OCI-LY1 (cell line): ENCODE results near the gene RIPOR2.

Source experiments
- H2AFZ ChIP-seq: fragments of 200-600 bp; sonication (generic), shearing (Covaris generic); 2 replicates; pipeline ENCODE4 v1.6.0; 2014; ENCODE audit warnings: antibody characterized with exemption, mild to moderate bottlenecking, low read length
- H3F3A ChIP-seq: fragments of 200-600 bp; sonication (generic), shearing (Covaris generic); 2 replicates; pipeline ENCODE4 v1.6.0; 2014; ENCODE audit warnings: mild to moderate bottlenecking, antibody characterized with exemption, low read length, moderate library complexity; ENCODE audit not compliant: insufficient read depth
- H3K27ac ChIP-seq: fragments of 200-600 bp; sonication (generic); 2 replicates; pipeline ENCODE4 v1.5.1; 2014; ENCODE audit warnings: low read length, mixed run types, mild to moderate bottlenecking, low read depth; ENCODE audit not compliant: poor library complexity, severe bottlenecking
- H3K27me3 ChIP-seq: fragments of 200-600 bp; sonication (generic); 2 replicates; pipeline ENCODE4 v1.6.0; 2014; ENCODE audit warnings: antibody characterized with exemption, mild to moderate bottlenecking, low read length, moderate library complexity; ENCODE audit not compliant: insufficient read depth
- H3K36me3 ChIP-seq: fragments of 200-600 bp; sonication (generic); 2 replicates; pipeline ENCODE4 v1.6.1; 2014; ENCODE audit warnings: mild to moderate bottlenecking, antibody characterized with exemption, low read length, moderate library complexity, mixed read lengths; ENCODE audit not compliant: insufficient read depth
- H3K4me1 ChIP-seq: fragments of 200-600 bp; sonication (generic); 2 replicates; pipeline ENCODE4 v1.5.1; 2014; ENCODE audit warnings: mild to moderate bottlenecking, low read length, moderate library complexity; ENCODE audit not compliant: insufficient read depth, severe bottlenecking
- H3K4me2 ChIP-seq: fragments of 200-600 bp; sonication (generic), shearing (Covaris generic); 2 replicates; pipeline ENCODE4 v1.6.1; 2014; ENCODE audit warnings: low read length
- H3K4me3 ChIP-seq: fragments of 200-600 bp; sonication (generic); 2 replicates; pipeline ENCODE4 v1.5.1; 2014; ENCODE audit warnings: low read length, low read depth, mild to moderate bottlenecking, mixed read lengths; ENCODE audit not compliant: poor library complexity, severe bottlenecking
- H3K79me2 ChIP-seq: fragments of 200-600 bp; shearing (Covaris generic); 2 replicates; pipeline ENCODE4 v1.6.1; 2016; ENCODE audit warnings: mixed run types, low read length, mixed read lengths; ENCODE audit not compliant: insufficient read depth
- H3K9ac ChIP-seq: fragments of 200-600 bp; sonication (generic), shearing (Covaris generic); 2 replicates; pipeline ENCODE4 v1.6.1; 2014; ENCODE audit warnings: mild to moderate bottlenecking, low read length, mixed read lengths
- H3K9me2 ChIP-seq: fragments of 200-600 bp; sonication (generic), shearing (Covaris generic); 2 replicates; pipeline ENCODE4 v1.6.1; 2014; ENCODE audit warnings: low read depth, mild to moderate bottlenecking, low read length, mixed read lengths
- H3K9me3 ChIP-seq: fragments of 200-600 bp; shearing (Covaris generic); 2 replicates; pipeline ENCODE4 v1.6.1; 2014; ENCODE audit warnings: low read length, mixed read lengths
- H4K20me1 ChIP-seq: fragments of 200-600 bp; sonication (generic), shearing (Covaris generic); 2 replicates; pipeline ENCODE4 v1.6.0; 2016; ENCODE audit warnings: mild to moderate bottlenecking, low read length; ENCODE audit not compliant: insufficient read depth
- EZH2 ChIP-seq: fragments of 200-600 bp; sonication (generic), shearing (Covaris generic); IDR thresholded peaks from 2 replicates; pipeline ENCODE4 v1.8.0; 2017; ENCODE audit warnings: borderline replicate concordance, mixed run types, mild to moderate bottlenecking, antibody characterized with exemption, low read length, moderate library complexity, mixed read lengths
- TF ChIP-seq, protein P1 (sequence below): fragments of 200-600 bp; sonication (generic), shearing (Covaris generic); IDR thresholded peaks from 2 replicates; pipeline ENCODE4 v1.5.1; 2017; ENCODE audit warnings: mild to moderate bottlenecking, antibody characterized with exemption, low read length, moderate library complexity, mixed read lengths

RIPOR2 gene, protein sequence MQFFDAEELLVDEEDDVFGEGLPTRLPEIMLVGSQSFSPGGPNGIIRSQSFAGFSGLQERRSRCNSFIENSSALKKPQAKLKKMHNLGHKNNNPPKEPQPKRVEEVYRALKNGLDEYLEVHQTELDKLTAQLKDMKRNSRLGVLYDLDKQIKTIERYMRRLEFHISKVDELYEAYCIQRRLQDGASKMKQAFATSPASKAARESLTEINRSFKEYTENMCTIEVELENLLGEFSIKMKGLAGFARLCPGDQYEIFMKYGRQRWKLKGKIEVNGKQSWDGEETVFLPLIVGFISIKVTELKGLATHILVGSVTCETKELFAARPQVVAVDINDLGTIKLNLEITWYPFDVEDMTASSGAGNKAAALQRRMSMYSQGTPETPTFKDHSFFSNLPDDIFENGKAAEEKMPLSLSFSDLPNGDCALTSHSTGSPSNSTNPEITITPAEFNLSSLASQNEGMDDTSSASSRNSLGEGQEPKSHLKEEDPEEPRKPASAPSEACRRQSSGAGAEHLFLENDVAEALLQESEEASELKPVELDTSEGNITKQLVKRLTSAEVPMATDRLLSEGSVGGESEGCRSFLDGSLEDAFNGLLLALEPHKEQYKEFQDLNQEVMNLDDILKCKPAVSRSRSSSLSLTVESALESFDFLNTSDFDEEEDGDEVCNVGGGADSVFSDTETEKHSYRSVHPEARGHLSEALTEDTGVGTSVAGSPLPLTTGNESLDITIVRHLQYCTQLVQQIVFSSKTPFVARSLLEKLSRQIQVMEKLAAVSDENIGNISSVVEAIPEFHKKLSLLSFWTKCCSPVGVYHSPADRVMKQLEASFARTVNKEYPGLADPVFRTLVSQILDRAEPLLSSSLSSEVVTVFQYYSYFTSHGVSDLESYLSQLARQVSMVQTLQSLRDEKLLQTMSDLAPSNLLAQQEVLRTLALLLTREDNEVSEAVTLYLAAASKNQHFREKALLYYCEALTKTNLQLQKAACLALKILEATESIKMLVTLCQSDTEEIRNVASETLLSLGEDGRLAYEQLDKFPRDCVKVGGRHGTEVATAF

DNA sequence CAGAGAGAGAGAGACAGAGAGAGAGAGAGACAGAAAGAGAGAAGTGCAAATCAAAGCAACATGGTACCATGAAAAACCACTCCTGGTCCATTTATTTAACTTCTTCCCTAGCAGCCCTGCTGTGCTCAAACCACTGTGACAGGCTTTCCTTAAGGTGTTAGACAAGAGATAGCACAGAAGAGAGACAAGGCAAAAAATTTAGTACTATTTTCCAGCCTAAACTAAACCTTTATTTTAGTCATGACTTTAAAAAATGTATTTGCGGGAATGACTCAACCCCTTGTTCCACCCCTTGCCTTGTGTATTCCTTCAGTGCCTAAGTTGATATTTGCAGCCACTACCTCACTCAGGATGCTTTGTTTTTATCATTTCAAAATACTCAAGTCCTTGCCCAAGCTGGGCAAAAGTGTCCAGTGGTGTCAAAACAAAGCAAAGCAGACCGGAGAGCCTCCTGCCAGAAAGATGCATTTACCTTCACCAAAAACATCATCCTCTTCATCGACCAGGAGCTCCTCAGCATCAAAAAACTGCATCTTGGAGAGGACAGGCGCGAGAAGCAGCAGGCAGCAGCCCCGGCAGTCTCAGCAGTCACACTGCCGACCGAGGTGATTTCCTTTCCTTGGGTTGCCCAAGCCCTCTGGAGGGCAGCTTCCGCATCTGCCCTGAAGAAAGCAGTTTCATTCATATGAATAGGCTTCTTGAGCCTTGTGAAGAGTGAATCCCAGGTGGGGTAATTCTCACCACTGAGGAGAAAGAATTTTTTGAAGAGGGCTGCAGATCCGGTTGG lies at the start of gene RIPOR2:
RIPOR2 (minus strand) TSS at position 595 of the 787 bp plus-strand sequence; CDS start at position 533, 62 bp downstream.
- H3K9ac ChIP-seq = peak within 1 kb of the TSS; percentile 49; the same call in 1 of the 2 replicates
- no peaks in the 10 kb centered on the region for H3F3A ChIP-seq
- peak within 1 kb of the TSS; percentile 76 for H3K4me2 ChIP-seq
- no peaks in the 10 kb centered on the region for H4K20me1 ChIP-seq
- H3K27ac ChIP-seq = peak within 1 kb of the TSS; percentile 89
- no peaks in the 10 kb centered on the region for H3K36me3 ChIP-seq
- no peaks in the 10 kb centered on the region for H3K9me3 ChIP-seq
- H3K27me3 ChIP-seq = no peaks in the 10 kb centered on the region
- TF ChIP-seq, protein P1, sequence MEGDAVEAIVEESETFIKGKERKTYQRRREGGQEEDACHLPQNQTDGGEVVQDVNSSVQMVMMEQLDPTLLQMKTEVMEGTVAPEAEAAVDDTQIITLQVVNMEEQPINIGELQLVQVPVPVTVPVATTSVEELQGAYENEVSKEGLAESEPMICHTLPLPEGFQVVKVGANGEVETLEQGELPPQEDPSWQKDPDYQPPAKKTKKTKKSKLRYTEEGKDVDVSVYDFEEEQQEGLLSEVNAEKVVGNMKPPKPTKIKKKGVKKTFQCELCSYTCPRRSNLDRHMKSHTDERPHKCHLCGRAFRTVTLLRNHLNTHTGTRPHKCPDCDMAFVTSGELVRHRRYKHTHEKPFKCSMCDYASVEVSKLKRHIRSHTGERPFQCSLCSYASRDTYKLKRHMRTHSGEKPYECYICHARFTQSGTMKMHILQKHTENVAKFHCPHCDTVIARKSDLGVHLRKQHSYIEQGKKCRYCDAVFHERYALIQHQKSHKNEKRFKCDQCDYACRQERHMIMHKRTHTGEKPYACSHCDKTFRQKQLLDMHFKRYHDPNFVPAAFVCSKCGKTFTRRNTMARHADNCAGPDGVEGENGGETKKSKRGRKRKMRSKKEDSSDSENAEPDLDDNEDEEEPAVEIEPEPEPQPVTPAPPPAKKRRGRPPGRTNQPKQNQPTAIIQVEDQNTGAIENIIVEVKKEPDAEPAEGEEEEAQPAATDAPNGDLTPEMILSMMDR = peak; percentile 37; the same call in 1 of the 2 replicates
- no peak for TF ChIP-seq EZH2
- H3K79me2 ChIP-seq = no peaks in the 10 kb centered on the region
- H3K4me3 ChIP-seq = peak within 1 kb of the TSS; percentile 56
- no peak within 1 kb of the TSS for H2AFZ ChIP-seq
- H3K9me2 ChIP-seq = no peaks in the 10 kb centered on the region
- peaks cover 89% of the 10 kb centered on the region for H3K4me1 ChIP-seq

DNA sequence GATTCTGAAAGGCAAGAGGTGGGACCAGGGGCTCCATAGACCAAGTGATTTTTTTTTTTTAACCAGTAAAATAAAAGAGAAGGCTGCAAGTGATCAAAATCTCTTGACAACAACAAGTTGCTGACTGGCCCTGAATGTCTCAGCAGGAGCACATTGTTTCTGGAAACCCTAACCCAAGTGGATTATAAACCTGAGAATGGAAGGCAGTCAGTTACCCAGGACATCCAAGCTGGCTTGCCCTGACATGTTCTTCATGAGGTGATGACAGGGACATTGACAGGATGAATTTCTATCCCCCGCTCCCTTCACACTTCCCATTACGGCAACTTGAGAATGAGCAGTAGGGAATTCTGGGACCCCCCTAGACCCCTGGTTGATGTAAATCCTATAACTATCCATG lies 49.6 kb upstream of the RIPOR2 start:
- no peak for TF ChIP-seq EZH2
- TF ChIP-seq, protein P1 = no peak
- no peak overlapping the region for H3K27ac ChIP-seq
- H3K4me2 ChIP-seq = no peak overlapping the region
- H4K20me1 ChIP-seq = no peaks in the 10 kb centered on the region
- no peak overlapping the region for H3K4me3 ChIP-seq
- H2AFZ ChIP-seq = no peak overlapping the region
- peaks cover 4% of the 10 kb centered on the region; the same call in 1 of the 2 replicates for H3K79me2 ChIP-seq
- no peaks in the 10 kb centered on the region for H3F3A ChIP-seq
- peaks cover 4% of the 10 kb centered on the region; the same call in 1 of the 2 replicates for H3K9me3 ChIP-seq
- no peaks in the 10 kb centered on the region for H3K9me2 ChIP-seq
- H3K4me1 ChIP-seq = peaks cover 4% of the 10 kb centered on the region
- H3K36me3 ChIP-seq = peaks cover 15% of the 10 kb centered on the region; the same call in 1 of the 2 replicates
- H3K9ac ChIP-seq = no peak overlapping the region
- no peaks in the 10 kb centered on the region for H3K27me3 ChIP-seq

DNA sequence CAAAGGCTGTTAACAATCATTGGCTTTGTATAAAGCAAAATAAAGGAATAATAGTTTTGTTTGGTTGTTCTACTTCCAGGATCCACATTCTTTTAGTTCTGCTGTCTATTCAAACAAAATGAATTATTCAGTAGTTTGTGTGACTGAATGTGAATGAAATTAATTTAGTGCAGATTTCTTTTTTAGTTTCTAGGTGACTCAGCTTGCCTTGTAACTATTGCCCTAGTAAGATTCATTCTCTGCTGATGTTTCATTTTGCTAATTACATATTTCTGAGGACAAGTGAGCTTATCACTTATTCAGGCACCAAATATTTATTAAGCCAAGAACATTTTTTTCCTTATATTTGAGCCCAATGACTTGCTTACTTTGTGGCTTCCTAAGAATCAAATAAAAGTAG lies 46.5 kb upstream of the RIPOR2 start:
- Histone ChIP-seq H4K20me1 (no peaks in the 10 kb centered on the region), H3F3A (no peaks in the 10 kb centered on the region), H3K4me1 (no peaks in the 10 kb centered on the region), H2AFZ (no peak overlapping the region), H3K9me2 (no peaks in the 10 kb centered on the region), H3K9me3 (no peaks in the 10 kb centered on the region), H3K79me2 (no peaks in the 10 kb centered on the region), H3K9ac (no peak overlapping the region), H3K36me3 (peaks cover 9% of the 10 kb centered on the region; the same call in 1 of the 2 replicates), H3K4me2 (no peak overlapping the region), H3K27me3 (no peaks in the 10 kb centered on the region), H3K27ac (no peak overlapping the region), H3K4me3 (no peak overlapping the region)
- TF ChIP-seq EZH2 = no peak
- TF ChIP-seq, protein P1 = no peak
